Middle frontal gyrus (tissue), 1 donor: ENCODE results near the gene GPR39.

Experiments used
- DNase-seq: peaks from one replicate; pipeline ENCODE4 v3.0.0-alpha.2; 2015; ENCODE audit warnings: low spot score; ENCODE audit errors: extremely low spot score

GPR39 gene

GRCh38 chr2:132442278-132442677, 25.7 kb downstream of the GPR39 start:
- no peak for DNase-seq

GRCh38 chr2:132443106-132443505, 26.5 kb downstream of the GPR39 start:
- no peak for DNase-seq

DNA sequence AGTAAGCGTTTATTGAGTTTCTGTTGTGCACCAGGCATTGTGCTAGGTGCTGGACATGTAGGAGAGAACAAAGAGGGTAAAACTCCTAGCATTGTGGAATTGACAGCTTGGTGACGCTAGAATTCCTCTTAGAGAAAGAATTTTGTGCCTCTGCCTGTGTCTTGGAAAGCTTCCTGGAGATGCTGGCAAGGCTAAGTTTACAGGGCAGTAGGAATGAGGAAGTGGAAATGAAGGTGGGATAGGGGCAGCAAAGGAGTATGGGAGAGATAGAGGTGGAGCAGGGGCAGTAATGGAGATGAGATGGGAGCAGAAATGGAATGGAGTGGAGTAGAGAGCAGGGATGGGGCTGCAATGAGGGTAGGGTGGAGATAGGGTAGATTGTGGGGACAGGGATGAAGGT, 29.8 kb downstream of the GPR39 start:
- no peak for DNase-seq

DNA sequence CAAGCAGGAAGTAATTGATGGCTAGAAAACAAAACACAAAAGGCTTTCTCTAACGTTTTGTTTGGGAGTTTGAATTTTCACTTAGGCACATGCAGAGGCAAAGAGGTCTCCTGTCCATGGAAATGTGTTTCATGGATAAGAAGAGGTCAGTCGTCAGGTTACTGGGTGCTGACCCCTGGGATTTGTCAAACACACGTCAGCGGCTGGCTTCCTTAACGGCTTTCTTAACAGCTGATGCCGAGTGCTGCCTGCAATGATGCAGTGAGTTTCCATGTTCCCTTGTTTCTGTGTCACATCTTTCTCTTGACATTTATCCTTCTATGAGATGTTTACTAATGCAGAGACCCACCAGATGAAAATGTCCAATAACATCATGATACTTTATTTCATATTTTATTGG, 31.7 kb downstream of the GPR39 start:
- DNase-seq = no peak

GRCh38 chr2:132448771-132449170, 32.2 kb downstream of the GPR39 start:
- DNase-seq = no peak

DNA sequence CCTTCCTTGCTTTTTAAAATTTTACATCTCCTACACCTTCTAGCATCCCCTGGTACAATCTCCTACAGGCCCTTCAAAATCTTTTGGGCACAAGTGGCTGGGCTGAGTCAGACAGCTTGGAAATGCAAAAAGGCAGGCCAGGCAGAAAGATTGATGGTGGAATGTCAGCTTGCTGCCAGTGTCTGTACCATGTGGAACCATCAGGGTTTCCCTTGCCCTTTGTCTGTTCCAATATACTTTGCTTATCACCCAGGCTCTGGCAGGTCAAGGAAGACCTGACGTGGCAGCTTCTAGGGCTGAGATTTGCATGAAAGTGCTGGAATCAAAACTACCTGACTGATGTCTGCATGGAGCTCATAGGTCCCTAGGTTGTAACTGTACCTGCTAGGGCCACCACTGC, 33.3 kb downstream of the GPR39 start:
- DNase-seq = no peak

DNA sequence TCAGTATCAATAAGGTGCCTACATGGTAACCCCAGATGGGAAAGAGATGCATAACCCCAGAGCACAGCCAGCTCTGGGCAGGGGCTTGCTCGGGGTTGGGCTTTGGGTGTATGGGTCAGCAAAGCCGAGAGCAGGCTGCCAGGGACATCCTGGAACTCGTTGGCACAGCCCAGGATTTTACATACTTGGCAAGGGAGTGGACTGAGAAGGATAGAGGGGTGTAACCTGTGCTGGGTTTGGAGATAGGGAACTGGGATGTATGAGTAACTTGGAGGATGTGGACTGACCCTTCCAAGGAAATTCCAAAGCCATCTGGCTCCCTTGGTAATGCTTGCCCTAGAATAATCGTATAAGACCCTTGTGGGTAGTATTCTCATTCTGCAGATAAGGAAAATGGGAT, 44.2 kb downstream of the GPR39 start:
- no peak for DNase-seq

DNA sequence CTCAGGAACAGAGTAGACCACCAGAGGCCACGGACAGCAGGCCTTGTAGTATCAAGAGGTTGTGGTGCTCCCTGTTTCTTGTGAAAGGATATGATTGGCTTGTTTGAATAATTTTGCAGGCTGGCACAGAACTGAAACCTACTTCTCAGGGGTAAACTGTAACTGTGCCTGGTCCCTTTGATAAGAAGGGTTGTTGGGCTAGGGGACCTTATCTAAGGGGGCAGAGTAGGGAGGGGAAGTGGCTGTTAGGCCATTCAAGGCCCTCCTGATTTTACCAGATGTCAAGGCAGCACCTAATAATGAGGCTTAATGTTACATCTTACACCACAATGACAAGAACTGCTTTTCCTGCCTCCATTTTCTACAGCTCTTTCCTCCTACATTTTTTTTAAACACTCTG, 45.6 kb downstream of the GPR39 start:
- DNase-seq = no peak

GRCh38 chr2:132463719-132464118, 47.1 kb downstream of the GPR39 start:
- DNase-seq = no peak

DNA sequence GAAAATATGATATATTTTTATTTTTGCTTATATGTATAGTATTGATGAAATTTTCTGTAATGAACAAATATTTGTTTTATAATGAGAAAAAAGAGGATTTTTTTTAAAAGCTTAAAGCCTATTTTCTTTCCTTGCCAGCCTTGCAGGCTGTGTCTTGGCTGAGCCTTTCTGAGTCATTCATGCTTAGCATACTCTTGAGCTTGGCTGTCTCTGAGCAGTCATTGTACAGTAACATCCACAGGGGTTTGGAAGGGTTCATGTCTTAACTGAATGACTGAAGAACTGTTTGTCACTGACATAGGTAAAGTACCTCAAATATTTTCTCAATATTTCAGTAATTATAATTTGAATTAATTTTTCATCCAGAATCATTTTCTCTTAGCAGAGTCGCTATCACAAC, 49.3 kb downstream of the GPR39 start:
- no peak for DNase-seq

GRCh38 chr2:132466428-132467028, 49.9 kb downstream of the GPR39 start:
- DNase-seq = no peak

DNA sequence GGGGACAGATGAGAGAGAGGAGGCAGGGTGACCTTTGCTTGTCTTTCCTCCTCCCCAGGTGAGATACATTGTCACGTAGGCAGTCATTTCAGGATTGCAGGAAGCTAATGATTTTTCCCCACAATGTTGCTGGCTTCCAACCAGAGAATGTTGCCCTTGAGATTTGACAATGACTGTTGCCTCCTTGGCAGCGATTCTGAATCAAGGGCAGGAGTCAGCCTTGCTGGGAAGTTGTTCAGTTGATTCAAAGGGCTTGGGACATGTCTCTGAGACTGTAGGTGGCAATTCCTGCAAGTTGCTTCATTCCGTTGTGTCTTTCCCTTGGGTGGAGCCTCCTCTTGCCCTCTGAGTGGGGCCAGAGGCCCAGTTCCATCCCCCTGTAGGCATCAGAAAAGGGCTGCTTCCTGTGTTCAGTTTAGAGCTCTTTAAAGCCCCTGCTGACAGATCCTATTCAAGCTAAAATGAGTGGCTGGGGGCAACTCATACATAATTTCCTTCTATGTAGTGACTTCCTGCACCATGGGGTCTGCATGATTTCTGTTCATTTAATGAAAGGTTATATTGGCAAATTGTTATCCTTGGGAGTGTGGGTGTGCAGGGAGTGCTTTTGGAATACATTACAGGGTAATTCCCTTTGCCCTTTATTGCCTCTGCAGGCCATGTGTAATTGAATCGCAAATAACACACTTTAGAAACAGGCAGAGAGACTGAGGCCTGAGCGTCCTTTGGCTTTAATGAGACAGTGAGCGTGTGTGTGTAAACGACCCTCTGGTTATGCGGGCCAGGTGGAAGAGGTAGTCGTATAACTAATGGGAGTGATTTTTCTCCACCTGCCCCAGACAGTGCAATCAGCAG, 52.4 kb downstream of the GPR39 start:
- no peak for DNase-seq

- DNase-seq = no peak
Observed at GRCh38 chr2:132470746-132471145, 54.1 kb downstream of the GPR39 start.

GRCh38 chr2:132473174-132473883, 56.7 kb downstream of the GPR39 start:
- DNase-seq = no peak

DNA sequence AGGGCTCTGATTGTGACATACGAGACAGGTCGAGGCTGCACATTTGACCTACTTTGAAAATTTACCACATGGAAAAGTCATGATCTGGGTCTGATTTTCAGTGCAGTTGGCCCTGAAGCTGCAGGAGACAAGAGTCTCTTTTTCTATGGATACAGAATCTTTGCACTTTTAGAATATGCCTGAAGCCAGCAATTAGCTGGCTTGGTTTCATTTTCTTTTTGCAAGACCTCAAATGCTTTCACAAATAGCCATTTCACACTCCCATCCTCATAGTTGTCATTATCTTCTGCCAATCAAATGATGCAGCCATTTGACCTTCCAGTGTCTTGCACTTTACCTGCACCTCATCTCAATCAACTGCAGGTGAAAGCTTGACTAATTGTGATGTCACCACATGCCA, 59.0 kb downstream of the GPR39 start:
- no peak for DNase-seq

GRCh38 chr2:132477436-132477835, 60.8 kb downstream of the GPR39 start:
- DNase-seq = no peak

DNA sequence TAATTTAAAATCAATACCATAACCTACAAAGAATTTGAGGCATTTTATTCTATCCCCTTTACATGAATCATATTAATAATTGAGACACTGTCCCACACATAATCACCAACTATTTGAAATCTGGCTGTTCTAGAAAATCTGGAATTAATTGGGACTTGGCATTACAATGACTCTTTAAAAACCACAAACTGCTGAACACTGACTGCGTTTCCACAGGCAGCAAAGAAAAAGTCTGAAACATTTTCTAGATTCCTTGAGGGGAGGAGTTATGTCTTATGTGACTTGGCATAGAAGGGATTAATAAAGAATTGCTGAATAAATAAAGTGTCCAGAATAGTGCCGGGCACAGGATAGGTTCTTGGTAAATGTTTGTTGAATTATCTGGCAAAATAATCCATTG, 61.4 kb downstream of the GPR39 start:
- no peak for DNase-seq

GRCh38 chr2:132478461-132479105, 62.0 kb downstream of the GPR39 start:
- no peak for DNase-seq

GRCh38 chr2:132479155-132479554, 62.5 kb downstream of the GPR39 start:
- DNase-seq = no peak

DNA sequence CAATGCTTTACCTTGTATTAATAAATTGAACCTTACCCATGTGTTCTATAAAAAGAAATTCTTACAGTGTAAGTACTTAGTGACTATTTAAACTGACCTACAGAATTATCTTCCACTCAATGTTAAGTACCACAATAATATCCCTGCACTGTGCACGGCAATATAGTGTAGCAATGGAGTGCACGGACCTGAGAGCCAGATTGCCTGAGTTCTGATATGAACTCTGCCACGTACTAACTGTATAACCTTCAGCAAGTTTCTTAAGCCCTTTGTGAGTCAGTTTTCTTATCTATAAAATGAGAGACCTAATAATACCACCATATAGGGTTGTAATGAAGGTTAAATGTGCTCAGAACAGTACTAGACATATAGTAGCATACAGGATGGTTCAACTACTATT, 66.2 kb downstream of the GPR39 start:
- DNase-seq = no peak

DNA sequence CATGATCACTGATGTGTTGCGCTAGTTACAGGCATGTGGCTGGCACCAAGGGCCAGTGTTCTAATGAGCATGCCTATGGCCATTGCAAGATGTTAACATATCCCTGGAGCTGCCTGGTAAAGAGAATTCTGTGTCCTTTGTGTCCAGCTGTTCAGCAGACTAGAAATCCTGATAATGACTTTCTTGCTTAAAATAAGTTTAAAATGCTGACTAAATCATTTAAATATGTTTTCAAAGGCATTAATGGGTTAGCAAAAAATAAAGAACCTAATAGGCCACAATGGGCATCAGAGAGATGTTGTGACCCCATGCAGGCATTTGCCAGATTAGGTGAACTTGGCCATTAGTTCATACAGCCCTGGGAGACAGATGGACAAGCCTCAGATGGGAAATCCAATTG, 67.5 kb downstream of the GPR39 start:
- DNase-seq = no peak

GRCh38 chr2:132488491-132488890, 71.9 kb downstream of the GPR39 start:
- no peak for DNase-seq
